Activated CD8-positive, alpha-beta T cell treated with anti-CD3 and anti-CD28 coated beads, Interleukin-2, amount 10 ng/mL, durations not matched to agents 7 days and 5 days (primary cell): Measurements from ENCODE around the gene ZNF846. TPM values are rescaled to one million over a fixed set of nuclear protein-coding genes. Genes with fewer than 3 reads are reported as not detected.

Experiments
- ATAC-seq: fragments of 150-1000 bp; cut with Tn5 transposase; one replicate; pipeline ENCODE4 v1.10.0; 2021; ENCODE audit warnings: moderate library complexity
- CTCF ChIA-PET: fragments of 350-600 bp; sonication (Branson Sonifier 250); formaldehyde crosslinking; loops from one replicate; lab custom pipeline; 2021; ENCODE audit warnings: antibody characterized with exemption; lab: Charles Lee
- POLR2A ChIA-PET: fragments of 350-600 bp; sonication (Branson Sonifier 250); formaldehyde crosslinking; loops from one replicate; lab custom pipeline; 2021; ENCODE audit warnings: antibody characterized with exemption; lab: Charles Lee
- DNase-seq: peaks from one replicate; pipeline ENCODE4 v3.0.0-alpha.2; 2020
- H3K27ac Mint-ChIP-seq: one replicate; pipeline ENCODE4 v1.8.0; 2021; ENCODE audit warnings: mild to moderate bottlenecking, mixed read lengths
- H3K27me3 Mint-ChIP-seq: one replicate; pipeline ENCODE4 v1.8.0; 2021; ENCODE audit warnings: low read depth, mixed read lengths
- H3K36me3 Mint-ChIP-seq: one replicate; pipeline ENCODE4 v1.8.0; 2021; ENCODE audit warnings: low read depth, mixed read lengths
- H3K4me1 Mint-ChIP-seq: one replicate; pipeline ENCODE4 v1.8.0; 2021; ENCODE audit warnings: low read depth, mixed read lengths
- H3K4me3 Mint-ChIP-seq: one replicate; pipeline ENCODE4 v1.8.0; 2021; ENCODE audit warnings: mild to moderate bottlenecking, mixed read lengths
- H3K9me3 Mint-ChIP-seq: one replicate; pipeline ENCODE4 v1.8.0; 2022; ENCODE audit warnings: mixed read lengths; ENCODE audit not compliant: insufficient read depth
- total RNA-seq, 2 experiments: library from RNA; stranded (reverse); gene quantifications; one replicate each; pipeline ENCODE4 v1.2.3, GENCODE V29; 2021

The ZNF846 gene
- total RNA-seq, 2 experiments from 2014 or later: 9.4 to 12.5 TPM

- POLR2A ChIA-PET: no interaction called here
- Mint-ChIP-seq H3K27ac (no peak overlapping the region), H3K4me3 (no peak overlapping the region), H3K27me3 (no peaks in the 10 kb centered on the region), H3K9me3 (peaks cover 13% of the 10 kb centered on the region), H3K36me3 (peaks cover 5% of the 10 kb centered on the region), H3K4me1 (peaks cover 7% of the 10 kb centered on the region)
- DNase-seq (no peak), ATAC-seq (no peak)
- CTCF ChIA-PET: no interaction called here
These were observed 48.0 kb downstream of the ZNF846 start for GRCh38 chr19:9720541-9720940.

- ATAC-seq (no peak), DNase-seq (no peak)
- H3K27me3 Mint-ChIP-seq: no peaks in the 10 kb centered on the region
- H3K27ac Mint-ChIP-seq: no peak overlapping the region
- no peaks in the 10 kb centered on the region for H3K36me3 Mint-ChIP-seq
- ChIA-PET CTCF (no interaction called here), POLR2A (no interaction called here)
- no peak overlapping the region for H3K4me3 Mint-ChIP-seq
- H3K4me1 Mint-ChIP-seq: no peaks in the 10 kb centered on the region
- peaks cover 23% of the 10 kb centered on the region for H3K9me3 Mint-ChIP-seq
These were observed 56.7 kb downstream of the ZNF846 start for GRCh38 chr19:9711815-9712214.

GRCh38 chr19:9709305-9709704, 59.2 kb downstream of the ZNF846 start:
- ChIA-PET CTCF (no interaction called here), POLR2A (no interaction called here)
- no peak overlapping the region for H3K27ac Mint-ChIP-seq
- H3K4me3 Mint-ChIP-seq: no peak overlapping the region
- H3K27me3 Mint-ChIP-seq: no peaks in the 10 kb centered on the region
- DNase-seq: no peak
- no peak for ATAC-seq
- no peaks in the 10 kb centered on the region for H3K4me1 Mint-ChIP-seq
- no peaks in the 10 kb centered on the region for H3K36me3 Mint-ChIP-seq
- H3K9me3 Mint-ChIP-seq: peaks cover 23% of the 10 kb centered on the region

GRCh38 chr19:9705836-9706235, 62.7 kb downstream of the ZNF846 start:
- POLR2A ChIA-PET: no interaction called here
- Mint-ChIP-seq H3K4me1 (peaks cover 9% of the 10 kb centered on the region), H3K36me3 (no peaks in the 10 kb centered on the region), H3K4me3 (no peak overlapping the region), H3K27me3 (no peaks in the 10 kb centered on the region), H3K9me3 (peaks cover 10% of the 10 kb centered on the region), H3K27ac (no peak overlapping the region)
- CTCF ChIA-PET: no interaction called here
- ATAC-seq: no peak
- DNase-seq: no peak

- H3K36me3 Mint-ChIP-seq: no peaks in the 10 kb centered on the region
- H3K4me3 Mint-ChIP-seq: no peak overlapping the region
- peaks cover 9% of the 10 kb centered on the region for H3K4me1 Mint-ChIP-seq
- ChIA-PET POLR2A (no interaction called here), CTCF (no interaction called here)
- ATAC-seq (no peak), DNase-seq (no peak)
- H3K9me3 Mint-ChIP-seq: peaks cover 13% of the 10 kb centered on the region
- H3K27me3 Mint-ChIP-seq: no peaks in the 10 kb centered on the region
- no peak overlapping the region for H3K27ac Mint-ChIP-seq
These were observed 66.4 kb downstream of the ZNF846 start for GRCh38 chr19:9702186-9702585.

Other genes with a start within 250 kb of the ZNF846 start
- 10 to 100 TPM; 14.6 to 15.8 TPM for gene ZNF426, start 230.1 kb downstream of the ZNF846 start, total RNA-seq
- gene ZNF121, start 184.2 kb downstream of the ZNF846 start, total RNA-seq: 10 to 100 TPM; 51.3 to 55.2 TPM
- 10 to 100 TPM; 21.1 to 23.2 TPM for gene ZNF561, start 147.5 kb downstream of the ZNF846 start, total RNA-seq
- 10 to 100 TPM; 27.2 to 29.2 TPM for gene ZNF562, start 93.6 kb downstream of the ZNF846 start, total RNA-seq
- gene FBXL12, start 50.3 kb upstream of the ZNF846 start, total RNA-seq: 10 to 100 TPM; 26.4 to 29.0 TPM
- gene UBL5, start 59.2 kb upstream of the ZNF846 start, total RNA-seq: 100 to 1,000 TPM; 383 to 395 TPM
- gene PIN1, start 66.6 kb upstream of the ZNF846 start, total RNA-seq: 100 to 1,000 TPM; 114 to 117 TPM
- 1 to 10 TPM; 9.2 to 9.9 TPM for gene OLFM2, start 167.8 kb upstream of the ZNF846 start, total RNA-seq
- gene COL5A3, start 241.8 kb upstream of the ZNF846 start, total RNA-seq: under 1 TPM; 0.13 to 0.18 TPM
- not detected for gene RDH8, start 244.7 kb upstream of the ZNF846 start, total RNA-seq